Measurements from ENCODE around the gene WNK2. TPM values are rescaled to one million over a fixed set of nuclear protein-coding genes. Genes with fewer than 3 reads are reported as not detected.
A peak's percentile ranks its signal among the peaks of the same experiment; 100 is the strongest.

WNK2 gene
- total and polyA plus RNA-seq, 12 donors = 16.6 to 236 (median 178) TPM

GRCh38 chr9:93288891-93289883 is 105.2 kb downstream of the WNK2 start:
- H3K4me1 ChIP-seq = peaks cover 0 to 17% (median 0%) of the 10 kb centered on the region in 9 donors
- ATAC-seq (peak in 2 of 8 donors; percentile 8 to 29), DNase-seq (no peak)
- peaks cover 0 to 18% (median 0%) of the 10 kb centered on the region in 9 donors for H3K36me3 ChIP-seq
- intact Hi-C loops (cut with DNase I) = no loop called here
- H3K27ac ChIP-seq = no peak overlapping the region
- 79% methylated on average over 32 of the region's 32 CpGs for WGBS, 2 donors
- TF ChIP-seq, protein P1, sequence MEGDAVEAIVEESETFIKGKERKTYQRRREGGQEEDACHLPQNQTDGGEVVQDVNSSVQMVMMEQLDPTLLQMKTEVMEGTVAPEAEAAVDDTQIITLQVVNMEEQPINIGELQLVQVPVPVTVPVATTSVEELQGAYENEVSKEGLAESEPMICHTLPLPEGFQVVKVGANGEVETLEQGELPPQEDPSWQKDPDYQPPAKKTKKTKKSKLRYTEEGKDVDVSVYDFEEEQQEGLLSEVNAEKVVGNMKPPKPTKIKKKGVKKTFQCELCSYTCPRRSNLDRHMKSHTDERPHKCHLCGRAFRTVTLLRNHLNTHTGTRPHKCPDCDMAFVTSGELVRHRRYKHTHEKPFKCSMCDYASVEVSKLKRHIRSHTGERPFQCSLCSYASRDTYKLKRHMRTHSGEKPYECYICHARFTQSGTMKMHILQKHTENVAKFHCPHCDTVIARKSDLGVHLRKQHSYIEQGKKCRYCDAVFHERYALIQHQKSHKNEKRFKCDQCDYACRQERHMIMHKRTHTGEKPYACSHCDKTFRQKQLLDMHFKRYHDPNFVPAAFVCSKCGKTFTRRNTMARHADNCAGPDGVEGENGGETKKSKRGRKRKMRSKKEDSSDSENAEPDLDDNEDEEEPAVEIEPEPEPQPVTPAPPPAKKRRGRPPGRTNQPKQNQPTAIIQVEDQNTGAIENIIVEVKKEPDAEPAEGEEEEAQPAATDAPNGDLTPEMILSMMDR (IDR thresholded peaks at IDR 0.05) = no peak
- no peaks in the 10 kb centered on the region for H3K9me3 ChIP-seq
- H3K4me3 ChIP-seq = no peak overlapping the region
- peaks cover 0 to 11% (median 0%) of the 10 kb centered on the region in 7 donors for H3K27me3 ChIP-seq

- intact Hi-C loops (cut with DNase I) = no loop called here
- TF ChIP-seq, protein P1 (IDR thresholded peaks at IDR 0.05) = no peak
- H3K27ac ChIP-seq = no peak overlapping the region
- no peak for DNase-seq
- no peak for ATAC-seq
- H3K4me3 ChIP-seq = no peak overlapping the region
- peaks cover 3 to 30% (median 10%) of the 10 kb centered on the region in 9 donors for H3K4me1 ChIP-seq
- H3K36me3 ChIP-seq = peaks cover 0 to 18% (median 0%) of the 10 kb centered on the region in 9 donors
- no peaks in the 10 kb centered on the region for H3K9me3 ChIP-seq
- peaks cover 0 to 4% (median 0%) of the 10 kb centered on the region in 7 donors for H3K27me3 ChIP-seq
- WGBS, 2 donors = 79 to 87% methylated on average over 21 of the region's 21 CpGs
Measured at GRCh38 chr9:93290495-93291434, 106.8 kb downstream of the WNK2 start.

DNA sequence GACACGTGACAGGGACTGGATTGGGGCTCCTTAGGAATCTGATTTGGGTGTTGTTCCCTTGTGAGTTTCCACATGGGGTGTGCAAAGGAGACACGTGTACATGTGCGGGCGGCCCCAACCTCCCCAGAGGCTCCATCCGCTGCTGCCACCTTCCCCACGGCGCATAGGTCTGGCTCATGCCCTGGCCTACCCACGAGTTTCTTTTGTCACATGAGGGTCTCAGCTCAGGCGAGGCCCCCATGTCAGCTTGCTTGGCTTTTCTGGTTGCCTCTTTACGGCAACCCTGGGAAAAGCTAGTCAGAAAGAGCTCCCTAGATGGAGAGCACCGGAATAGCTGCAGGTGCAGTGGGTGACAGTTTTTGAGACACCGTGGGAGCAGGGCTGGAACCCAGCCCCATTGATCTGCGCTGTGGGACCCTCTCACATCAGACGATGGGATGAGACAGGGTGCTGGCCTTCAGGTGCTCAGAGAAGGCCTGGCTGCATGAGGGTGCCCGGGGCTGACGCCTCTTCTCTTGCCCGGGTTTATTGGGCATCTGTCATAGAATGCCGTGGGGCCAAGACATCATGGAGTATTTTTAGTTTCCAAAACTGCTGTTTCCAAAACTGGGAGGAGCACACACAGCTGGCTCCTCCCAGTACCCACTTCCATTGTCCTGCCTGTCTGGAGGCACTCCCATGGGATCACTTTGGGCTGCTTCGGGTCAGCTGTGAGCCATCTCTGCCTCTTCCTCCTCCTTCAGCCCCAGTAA is 107.8 kb downstream of the WNK2 start:
- intact Hi-C loops (cut with DNase I) = no loop called here
- H3K4me3 ChIP-seq = no peak overlapping the region
- ATAC-seq = peak in 5 of 8 donors; percentile 13 to 23 (median 21)
- H3K4me1 ChIP-seq = peaks cover 3 to 30% (median 10%) of the 10 kb centered on the region in 9 donors
- no peak for DNase-seq
- H3K36me3 ChIP-seq = peaks cover 0 to 18% (median 0%) of the 10 kb centered on the region in 9 donors
- TF ChIP-seq, protein P1 (IDR thresholded peaks at IDR 0.05) = no peak
- peaks cover 0 to 4% (median 0%) of the 10 kb centered on the region in 7 donors for H3K27me3 ChIP-seq
- no peak overlapping the region for H3K27ac ChIP-seq
- no peaks in the 10 kb centered on the region for H3K9me3 ChIP-seq
- WGBS, 2 donors = 73 to 76% methylated on average over 19 of the region's 19 CpGs

Data from heart right ventricle (tissue), 16 donors.